ENCODE results near the gene COL17A1. TPM values are rescaled to one million over a fixed set of nuclear protein-coding genes. Genes with fewer than 3 reads are reported as not detected.

Gene COL17A1
- total RNA-seq, 2 donors from 2014 or later: 115 to 249 TPM

DNA sequence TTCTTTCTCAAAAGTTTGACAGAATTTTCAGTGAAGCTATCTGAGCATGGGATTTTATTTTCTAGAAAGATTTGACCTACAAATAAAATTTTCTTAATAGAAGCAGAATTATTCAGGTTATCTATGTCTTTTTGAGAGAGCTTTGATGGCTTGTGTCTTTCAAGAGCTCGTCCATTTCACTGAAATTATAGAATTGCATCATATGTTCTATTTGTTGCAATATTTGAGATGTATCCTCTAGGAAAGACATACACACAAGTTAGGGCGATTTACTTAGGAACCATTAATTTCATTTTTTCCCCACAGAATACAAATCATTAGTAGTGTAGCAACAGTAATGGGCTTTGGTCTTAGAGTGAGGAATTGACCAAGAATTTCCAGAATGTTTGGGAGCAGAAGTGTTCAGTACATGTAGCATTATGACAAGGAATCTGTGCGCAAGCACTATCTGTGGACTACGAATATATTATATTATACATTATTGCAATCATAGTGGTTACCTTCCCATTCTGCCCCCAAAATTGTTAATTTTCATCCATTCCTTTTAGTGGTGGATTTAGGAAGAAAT lies 12.8 kb upstream of the COL17A1 start:
- Histone ChIP-seq H3K4me1 (no peaks in the 10 kb centered on the region), H3K27ac (no peak overlapping the region), H3K4me3 (no peak overlapping the region), H3K36me3 (no peaks in the 10 kb centered on the region), H3K27me3 (no peaks in the 10 kb centered on the region), H3K9ac (ENCODE audit: low read depth in 2 of 2, low read length in 2 of 2) (no peak overlapping the region), H3K9me3 (no peaks in the 10 kb centered on the region)
- no peak for DNase-seq
- intact Hi-C loops (cut with DNase I): no loop called here
- TF ChIP-seq, protein P1, sequence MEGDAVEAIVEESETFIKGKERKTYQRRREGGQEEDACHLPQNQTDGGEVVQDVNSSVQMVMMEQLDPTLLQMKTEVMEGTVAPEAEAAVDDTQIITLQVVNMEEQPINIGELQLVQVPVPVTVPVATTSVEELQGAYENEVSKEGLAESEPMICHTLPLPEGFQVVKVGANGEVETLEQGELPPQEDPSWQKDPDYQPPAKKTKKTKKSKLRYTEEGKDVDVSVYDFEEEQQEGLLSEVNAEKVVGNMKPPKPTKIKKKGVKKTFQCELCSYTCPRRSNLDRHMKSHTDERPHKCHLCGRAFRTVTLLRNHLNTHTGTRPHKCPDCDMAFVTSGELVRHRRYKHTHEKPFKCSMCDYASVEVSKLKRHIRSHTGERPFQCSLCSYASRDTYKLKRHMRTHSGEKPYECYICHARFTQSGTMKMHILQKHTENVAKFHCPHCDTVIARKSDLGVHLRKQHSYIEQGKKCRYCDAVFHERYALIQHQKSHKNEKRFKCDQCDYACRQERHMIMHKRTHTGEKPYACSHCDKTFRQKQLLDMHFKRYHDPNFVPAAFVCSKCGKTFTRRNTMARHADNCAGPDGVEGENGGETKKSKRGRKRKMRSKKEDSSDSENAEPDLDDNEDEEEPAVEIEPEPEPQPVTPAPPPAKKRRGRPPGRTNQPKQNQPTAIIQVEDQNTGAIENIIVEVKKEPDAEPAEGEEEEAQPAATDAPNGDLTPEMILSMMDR (IDR thresholded peaks at IDR 0.05): no peak

- Histone ChIP-seq H3K27me3 (no peaks in the 10 kb centered on the region), H3K4me1 (no peaks in the 10 kb centered on the region), H3K9me3 (no peaks in the 10 kb centered on the region), H3K27ac (no peak overlapping the region), H3K9ac (ENCODE audit: low read depth in 2 of 2, low read length in 2 of 2) (no peak overlapping the region), H3K36me3 (no peaks in the 10 kb centered on the region), H3K4me3 (no peak overlapping the region)
- DNase-seq: no peak
- intact Hi-C loops (cut with DNase I): no loop called here
- TF ChIP-seq, protein P1 (IDR thresholded peaks at IDR 0.05): no peak
Measured at GRCh38 chr10:104096692-104097091, 11.0 kb upstream of the COL17A1 start.

- TF ChIP-seq, protein P1 (IDR thresholded peaks at IDR 0.05): no peak
Measured at GRCh38 chr10:104092749-104093148, 7.1 kb upstream of the COL17A1 start.

GRCh38 chr10:104090611-104091010 lies 4.9 kb upstream of the COL17A1 start:
- H3K27ac ChIP-seq: no peak overlapping the region
- TF ChIP-seq, protein P1 (IDR thresholded peaks at IDR 0.05): no peak
- H3K9me3 ChIP-seq: no peaks in the 10 kb centered on the region
- no peak for DNase-seq
- intact Hi-C loops (cut with DNase I): no loop called here
- no peaks in the 10 kb centered on the region for H3K36me3 ChIP-seq
- no peak overlapping the region for H3K4me3 ChIP-seq
- no peak overlapping the region for H3K9ac ChIP-seq (ENCODE audit: low read depth in 2 of 2, low read length in 2 of 2)
- no peaks in the 10 kb centered on the region for H3K27me3 ChIP-seq
- H3K4me1 ChIP-seq: no peaks in the 10 kb centered on the region

More at GRCh38 chr10:104092749-104093148, 7.1 kb upstream of the COL17A1 start:
- intact Hi-C loops (cut with DNase I): no loop called here
- no peak overlapping the region for H3K9ac ChIP-seq (ENCODE audit: low read depth in 2 of 2, low read length in 2 of 2)
- H3K4me1 ChIP-seq: no peaks in the 10 kb centered on the region
- H3K4me3 ChIP-seq: no peak overlapping the region
- H3K9me3 ChIP-seq: no peaks in the 10 kb centered on the region
- H3K27me3 ChIP-seq: no peaks in the 10 kb centered on the region
- DNase-seq: no peak
- no peak overlapping the region for H3K27ac ChIP-seq
- no peaks in the 10 kb centered on the region for H3K36me3 ChIP-seq

DNA sequence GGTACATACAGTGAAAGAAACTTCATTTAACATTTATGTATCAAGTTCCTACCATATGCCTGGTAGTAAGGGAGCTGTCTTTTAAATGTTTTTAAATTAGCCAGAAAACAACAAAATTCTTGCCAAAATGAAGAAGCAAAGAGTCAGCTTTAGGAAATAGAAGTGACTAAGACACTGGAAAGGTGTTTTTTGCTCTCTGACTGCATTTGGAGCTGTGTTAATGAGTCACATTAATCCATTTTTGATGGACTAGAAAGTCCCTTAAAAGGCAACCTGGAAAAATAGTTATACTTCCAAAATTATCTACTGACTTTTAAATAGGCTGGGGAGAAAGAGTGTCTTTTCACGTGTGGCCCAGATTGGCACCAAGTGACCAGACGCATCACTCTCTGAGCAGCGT lies 3.9 kb upstream of the COL17A1 start:
- TF ChIP-seq, protein P1 (IDR thresholded peaks at IDR 0.05): no peak
- Histone ChIP-seq H3K4me3 (no peak overlapping the region), H3K27me3 (no peaks in the 10 kb centered on the region), H3K27ac (no peak overlapping the region), H3K36me3 (no peaks in the 10 kb centered on the region), H3K9me3 (no peaks in the 10 kb centered on the region), H3K4me1 (no peaks in the 10 kb centered on the region), H3K9ac (ENCODE audit: low read depth in 2 of 2, low read length in 2 of 2) (no peak overlapping the region)
- intact Hi-C loops (cut with DNase I): no loop called here
- DNase-seq: no peak

All from colonic mucosa (tissue), 4 donors.